ENCODE data around the gene DPP6.

Gene DPP6

DNA sequence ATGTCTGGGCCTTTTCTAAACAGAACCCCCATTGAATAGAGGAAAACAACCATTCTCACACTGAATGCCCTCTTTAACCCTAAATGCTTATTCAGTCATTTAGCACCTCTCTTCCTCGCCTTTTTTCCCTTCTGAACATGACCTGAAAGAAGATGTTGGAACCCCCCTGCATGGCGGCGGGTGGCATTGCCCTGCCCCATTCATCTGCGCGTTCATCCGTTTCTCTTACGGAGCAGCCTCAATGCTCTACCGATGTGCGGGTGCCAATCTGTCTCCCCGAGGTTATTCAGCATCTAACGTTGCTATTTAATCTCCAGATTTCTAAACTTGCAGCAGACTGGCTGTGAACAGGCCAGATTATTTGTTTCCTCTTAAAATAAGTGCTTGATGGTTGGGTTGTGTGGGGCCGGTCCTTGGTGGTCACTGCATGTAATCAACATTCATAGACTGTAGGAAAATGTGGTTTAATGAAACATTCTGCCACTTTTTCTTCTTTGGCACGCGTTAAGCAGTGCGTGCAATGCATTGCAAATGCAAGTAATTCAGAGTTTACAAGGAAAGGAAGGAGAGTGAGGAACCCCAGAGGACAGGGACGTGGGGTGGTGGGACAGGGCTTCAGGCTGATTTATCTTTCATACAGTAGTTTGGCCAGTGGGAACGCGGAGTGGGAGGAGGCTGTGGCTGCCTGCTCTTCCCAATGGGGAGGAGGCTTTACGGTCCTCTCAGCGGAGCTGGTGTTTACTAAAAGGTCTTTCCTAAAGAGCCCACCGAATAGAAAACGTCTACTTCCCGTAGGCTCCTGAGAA is 286.7 kb downstream of the DPP6 start:
- no peak for DNase-seq (ENCODE audit: low spot score)

DNA sequence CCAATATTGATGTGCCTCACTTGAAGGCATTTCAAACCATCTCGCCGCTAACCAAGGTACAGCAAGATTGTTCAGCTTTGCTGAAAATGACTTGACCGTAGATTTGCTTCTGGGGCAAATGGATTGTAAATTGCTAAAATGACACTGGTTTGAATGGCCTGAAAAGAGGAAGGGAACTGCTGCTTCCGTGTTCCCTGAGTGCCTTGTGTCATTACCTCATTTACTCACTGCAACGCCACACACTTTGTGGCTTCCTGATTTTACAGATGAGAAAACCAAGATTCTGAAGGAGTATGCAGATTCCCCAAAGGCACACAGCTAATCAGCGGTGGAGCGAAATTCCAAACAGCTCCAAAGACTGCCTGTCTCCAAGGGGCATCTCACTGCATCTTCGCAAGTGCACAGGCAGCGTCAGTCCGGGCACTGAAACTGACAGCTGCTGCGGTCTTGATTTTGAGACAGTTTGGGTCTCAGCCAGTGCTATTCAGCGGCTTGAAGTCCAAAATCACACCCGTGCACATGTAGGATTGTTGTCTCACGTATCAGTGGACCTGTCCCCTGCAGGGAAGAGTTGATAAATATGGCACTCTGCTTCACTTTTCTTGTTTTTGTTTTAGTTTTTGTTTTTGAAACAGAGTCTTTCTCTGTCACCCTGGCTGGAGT is 290.9 kb downstream of the DPP6 start:
- no peak for DNase-seq (ENCODE audit: low spot score)

GRCh38 chr7:154343778-154344412 is 291.7 kb downstream of the DPP6 start:
- no peak for DNase-seq (ENCODE audit: low spot score)

DNA sequence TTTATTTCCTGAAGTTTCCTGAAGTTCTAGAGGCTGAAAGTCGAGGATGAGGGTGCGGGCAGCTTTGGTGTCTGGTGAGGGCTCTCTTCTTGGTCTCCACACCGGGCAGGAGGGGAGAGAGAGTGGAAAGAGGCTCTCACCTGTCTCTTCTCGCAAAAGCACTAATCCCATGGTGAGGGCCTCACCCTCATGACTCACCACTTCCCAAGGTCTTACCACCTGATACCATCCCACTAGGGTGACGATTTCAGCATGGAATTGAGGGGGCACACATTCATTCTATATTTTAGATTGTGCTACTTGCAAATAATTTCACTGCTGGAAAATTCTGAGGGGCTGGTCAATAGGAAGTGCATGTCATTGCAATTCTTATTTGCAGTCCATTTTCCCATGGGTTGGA is 292.9 kb downstream of the DPP6 start:
- DNase-seq (ENCODE audit: low spot score): no peak

DNA sequence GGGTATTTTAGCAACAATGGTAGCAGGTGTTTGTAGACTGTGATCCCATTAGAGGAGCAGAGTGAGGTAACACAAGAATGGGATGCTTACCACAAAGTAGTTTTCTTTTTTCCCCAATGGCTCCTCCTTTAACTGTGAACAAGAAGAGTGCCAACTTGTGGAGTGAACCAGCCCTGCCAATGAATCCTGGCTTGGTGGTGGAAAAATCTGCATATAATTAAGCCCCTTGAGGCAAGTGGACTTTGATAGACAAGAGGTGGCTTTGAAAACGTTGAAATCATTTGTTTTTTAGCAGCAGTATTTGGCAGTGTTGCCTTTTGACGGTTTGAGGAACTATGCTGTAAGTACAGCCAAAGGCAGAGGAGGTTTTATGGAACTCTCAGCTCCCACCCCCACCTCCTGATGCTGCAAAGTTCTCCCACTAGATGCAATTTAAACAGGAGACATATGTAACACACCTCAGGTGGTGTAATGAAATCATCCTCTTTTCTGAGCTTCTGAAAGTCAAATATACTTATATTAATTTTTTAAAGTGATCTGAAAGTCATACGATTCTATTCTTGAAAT is 295.6 kb downstream of the DPP6 start:
- no peak for DNase-seq (ENCODE audit: low spot score)

DNA sequence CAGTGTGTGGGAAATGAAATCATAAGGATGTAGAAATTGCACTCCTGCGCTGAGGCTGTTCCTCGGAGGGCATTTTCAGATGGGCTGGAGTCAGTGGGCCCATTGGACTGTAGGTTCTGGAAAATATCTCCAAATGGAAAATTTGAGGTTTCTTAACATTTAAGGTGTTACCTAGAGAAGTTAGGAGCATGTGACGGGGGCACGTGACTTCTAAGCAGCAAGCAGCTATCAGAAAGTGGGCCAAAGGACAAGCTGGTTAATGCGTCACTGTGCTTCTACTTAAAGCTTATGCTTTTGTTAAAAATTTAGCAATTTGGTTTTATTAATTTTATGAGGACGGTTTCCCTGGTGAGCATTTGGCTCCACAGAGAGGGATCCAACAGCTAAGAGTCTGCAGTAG is 298.7 kb downstream of the DPP6 start:
- no peak for DNase-seq (ENCODE audit: low spot score)

GRCh38 chr7:154353355-154353767 is 301.2 kb downstream of the DPP6 start:
- no peak for DNase-seq (ENCODE audit: low spot score)

- no peak for DNase-seq (ENCODE audit: low spot score)
Observed at GRCh38 chr7:154364170-154364569, 312.0 kb downstream of the DPP6 start.

- no peak for DNase-seq (ENCODE audit: low spot score)
Observed at GRCh38 chr7:154371424-154371823, 319.2 kb downstream of the DPP6 start.

- DNase-seq (ENCODE audit: low spot score): no peak
Observed at GRCh38 chr7:154372011-154372601, 319.9 kb downstream of the DPP6 start.

DNA sequence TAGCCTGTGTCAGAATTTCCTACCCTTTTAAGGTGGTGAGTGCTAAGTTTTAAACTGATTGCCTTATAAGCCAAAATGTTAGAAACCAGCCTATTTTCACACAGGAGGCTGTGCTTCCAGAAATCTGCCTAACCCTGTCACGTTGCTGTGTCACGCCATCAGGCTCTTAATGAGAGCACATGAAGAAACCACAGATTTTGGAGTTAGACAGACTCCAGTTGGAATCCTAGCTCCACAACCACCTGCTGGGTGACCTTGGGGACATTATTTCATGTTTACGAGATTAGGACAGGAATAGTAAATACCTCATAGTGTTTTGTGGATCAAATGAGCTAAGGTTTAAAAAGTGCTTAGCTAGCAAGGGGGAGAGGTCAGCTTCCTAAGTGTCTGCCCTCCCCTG is 321.8 kb downstream of the DPP6 start:
- DNase-seq (ENCODE audit: low spot score): no peak

GRCh38 chr7:154375956-154376355 is 323.8 kb downstream of the DPP6 start:
- no peak for DNase-seq (ENCODE audit: low spot score)

- no peak for DNase-seq (ENCODE audit: low spot score)
Observed at GRCh38 chr7:154380771-154381170, 328.6 kb downstream of the DPP6 start.

DNA sequence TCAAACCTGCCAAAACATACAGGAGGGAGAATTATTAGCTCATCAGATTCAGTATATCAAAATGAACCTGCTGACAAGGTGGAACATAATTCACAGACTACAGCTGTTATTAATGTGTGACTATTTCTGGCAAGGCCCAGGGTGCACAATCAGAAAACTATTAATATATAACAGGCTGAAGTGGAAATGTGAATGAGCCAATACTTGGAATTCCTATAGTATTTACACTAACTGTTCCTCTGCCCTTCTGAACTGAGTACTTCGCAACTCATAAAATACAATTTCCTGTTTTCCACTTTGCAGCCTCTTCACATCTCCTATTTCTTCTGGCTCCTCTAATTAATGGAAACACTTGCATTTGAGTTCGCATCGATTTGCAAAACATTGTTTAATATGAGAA is 330.8 kb downstream of the DPP6 start:
- DNase-seq (ENCODE audit: low spot score): no peak

DNA sequence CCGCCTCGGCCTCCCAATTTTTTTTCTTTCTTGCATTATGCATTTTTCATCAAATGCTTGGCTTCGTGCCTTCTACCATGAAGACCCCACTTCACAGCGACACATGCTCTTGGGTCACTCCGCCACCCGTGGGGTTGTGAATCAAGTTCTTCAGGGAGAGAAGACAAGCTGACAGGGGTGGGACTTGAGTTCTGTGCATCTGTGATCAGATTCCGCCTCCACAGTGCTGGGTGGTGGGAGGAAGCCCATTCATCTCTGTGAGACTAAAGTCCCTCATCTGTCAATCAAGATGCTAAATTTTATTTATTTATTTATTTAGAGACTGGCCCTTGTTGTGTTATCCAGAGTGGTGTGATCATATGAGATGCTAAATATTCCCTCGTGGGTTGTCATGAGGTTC is 333.0 kb downstream of the DPP6 start:
- DNase-seq (ENCODE audit: low spot score): no peak

DNA sequence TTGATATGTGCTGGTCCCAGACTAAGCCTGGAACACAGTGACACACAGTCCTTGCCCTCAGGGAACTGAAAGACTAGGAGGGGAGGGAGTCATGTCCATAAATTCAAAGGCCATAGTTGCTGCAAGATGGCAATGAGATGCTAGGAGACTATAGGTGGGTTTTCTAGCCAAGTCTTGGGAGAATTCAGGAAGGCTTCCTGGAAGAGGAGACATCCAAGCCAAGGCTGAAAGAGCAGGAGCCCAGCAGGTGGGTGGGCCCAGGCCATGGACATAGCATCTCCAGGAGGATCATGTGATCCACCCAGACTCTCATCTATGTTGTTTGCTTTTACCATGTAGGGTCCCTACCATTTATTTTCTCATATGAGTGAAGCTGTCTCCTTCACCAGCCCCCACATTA is 335.1 kb downstream of the DPP6 start:
- no peak for DNase-seq (ENCODE audit: low spot score)

DNA sequence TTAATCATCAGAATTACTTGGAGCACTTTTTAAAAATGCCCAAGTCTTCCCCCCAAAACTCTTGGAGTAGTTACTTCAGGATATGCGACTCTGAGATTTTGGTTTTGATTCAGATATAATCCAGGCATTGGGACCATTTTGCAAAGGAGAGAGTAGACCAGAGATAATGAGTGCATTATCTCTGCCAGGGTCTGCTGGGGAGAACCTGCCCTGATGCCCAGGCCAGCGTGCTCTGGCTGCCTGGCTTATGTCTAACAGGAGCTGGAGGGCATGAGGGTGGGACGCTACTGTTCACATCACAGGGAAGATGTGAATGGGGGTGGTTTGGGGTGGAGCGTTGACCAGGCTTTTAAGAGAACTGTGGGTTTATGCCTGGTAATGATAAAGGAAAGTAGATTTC is 336.2 kb downstream of the DPP6 start:
- DNase-seq (ENCODE audit: low spot score): no peak

- no peak for DNase-seq (ENCODE audit: low spot score)
Observed at GRCh38 chr7:154388999-154389398, 336.8 kb downstream of the DPP6 start.

- no peak for DNase-seq (ENCODE audit: low spot score)
Observed at GRCh38 chr7:154390961-154391360, 338.8 kb downstream of the DPP6 start.

DNA sequence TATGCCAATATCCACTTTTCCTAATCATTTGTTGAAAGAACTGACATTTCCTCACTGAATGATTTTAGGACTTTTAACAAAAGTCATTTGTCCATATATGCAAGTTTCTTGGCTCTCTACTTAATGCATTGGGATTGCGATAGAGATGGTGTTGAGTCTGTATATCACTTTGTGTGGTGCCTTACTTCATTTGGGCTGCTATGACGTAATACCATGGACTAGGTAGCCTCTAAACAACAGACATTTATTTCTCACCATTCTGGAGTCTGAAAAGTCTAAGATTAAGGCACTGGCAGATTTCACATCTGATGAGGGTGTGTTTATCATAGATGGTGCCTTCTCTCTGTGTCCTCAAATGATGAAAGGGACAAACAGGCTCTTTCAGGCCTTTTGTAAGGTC is 342.6 kb downstream of the DPP6 start:
- no peak for DNase-seq (ENCODE audit: low spot score)

DNA sequence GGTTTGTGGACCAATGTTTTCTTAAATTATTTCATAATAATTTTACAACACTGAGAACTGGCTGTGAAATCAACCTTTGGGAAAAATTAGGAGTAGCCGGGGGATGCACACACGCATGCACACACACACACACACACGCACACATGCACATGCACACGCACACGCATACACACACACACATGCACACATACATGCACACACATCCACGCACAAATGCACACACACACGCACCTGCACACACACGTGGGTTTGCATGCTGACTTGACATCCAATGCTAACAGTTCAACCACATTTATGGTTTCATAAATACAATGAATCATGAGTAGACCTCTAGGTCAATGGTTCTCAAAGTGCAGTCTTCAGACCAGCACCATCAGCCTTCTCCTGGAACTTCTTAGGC is 354.1 kb downstream of the DPP6 start:
- no peak for DNase-seq (ENCODE audit: low spot score)

- peak; percentile 53 for DNase-seq (ENCODE audit: low spot score)
Observed at GRCh38 chr7:154409703-154410311, 357.6 kb downstream of the DPP6 start.
